Subcutaneous abdominal adipose tissue (tissue), 5 donors: ENCODE measurements around the gene THOC7.

Experiments
- H3K27ac ChIP-seq: one replicate; pipeline ENCODE4 v1.7.0; 2013; ENCODE audit warnings: low read depth, mild to moderate bottlenecking, inconsistent platforms, low read length, moderate library complexity
- H3K27me3 ChIP-seq, 5 donors: one replicate each; pipeline ENCODE4 v1.7.0; 2013; ENCODE audit warnings: low read length in 5 of 5, inconsistent platforms in 1 of 5; ENCODE audit not compliant: control insufficient read depth in 5 of 5, insufficient read depth in 4 of 5
- H3K36me3 ChIP-seq, 5 donors: one replicate each; pipeline ENCODE4 v1.7.0; 2013; ENCODE audit warnings: low read length in 5 of 5; ENCODE audit not compliant: control insufficient read depth in 5 of 5, insufficient read depth in 5 of 5
- H3K4me1 ChIP-seq, 5 donors: one replicate each; pipeline ENCODE4 v1.7.0; 2013; ENCODE audit warnings: low read length in 5 of 5, mild to moderate bottlenecking in 3 of 5, moderate library complexity in 1 of 5; ENCODE audit not compliant: control insufficient read depth in 5 of 5, insufficient read depth in 5 of 5
- H3K4me3 ChIP-seq, 5 donors: one replicate each; pipeline ENCODE4 v1.7.0; 2013; ENCODE audit warnings: low read length in 5 of 5, low read depth in 1 of 5
- H3K9ac ChIP-seq, 5 donors: one replicate each; pipeline ENCODE4 v1.7.0; 2013; ENCODE audit warnings: low read length in 5 of 5, mild to moderate bottlenecking in 4 of 5, moderate library complexity in 3 of 5
- H3K9me3 ChIP-seq, 5 donors: one replicate each; pipeline ENCODE4 v1.7.0; 2013; ENCODE audit warnings: low read length in 5 of 5; ENCODE audit not compliant: control insufficient read depth in 5 of 5
- donor health status: healthy.
- donor health status: healthy.
- donor health status: healthy.
- donor health status: healthy.
- donor health status: healthy.

THOC7 gene

DNA sequence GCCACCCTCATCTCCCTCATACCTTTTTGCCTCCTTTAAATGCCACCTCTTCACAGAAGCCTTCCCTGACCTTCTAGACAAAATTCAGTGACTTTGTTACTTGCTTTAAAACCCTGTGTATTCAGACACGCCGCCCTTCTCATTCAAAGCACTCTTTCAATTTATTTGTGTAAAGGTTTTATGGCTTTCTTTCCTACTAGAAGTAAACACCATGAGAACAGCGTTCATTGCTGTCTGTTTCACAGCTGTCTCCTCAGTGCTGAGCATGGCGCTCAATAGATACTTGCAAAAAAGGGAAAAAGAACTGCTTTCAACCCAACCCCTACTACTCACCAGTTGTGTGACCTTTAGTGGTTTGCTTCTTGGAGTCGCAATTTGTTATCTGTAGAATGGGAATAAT is 17.0 kb upstream of the THOC7 start:
- H3K27ac ChIP-seq, result no peak overlapping the region
- H3K9me3 ChIP-seq, result no peaks in the 10 kb centered on the region
- peaks cover 0 to 5% (median 0%) of the 10 kb centered on the region in 5 donors for H3K4me1 ChIP-seq
- no peak overlapping the region for H3K9ac ChIP-seq
- no peaks in the 10 kb centered on the region for H3K27me3 ChIP-seq
- H3K36me3 ChIP-seq, result no peaks in the 10 kb centered on the region
- H3K4me3 ChIP-seq, result no peak overlapping the region

DNA sequence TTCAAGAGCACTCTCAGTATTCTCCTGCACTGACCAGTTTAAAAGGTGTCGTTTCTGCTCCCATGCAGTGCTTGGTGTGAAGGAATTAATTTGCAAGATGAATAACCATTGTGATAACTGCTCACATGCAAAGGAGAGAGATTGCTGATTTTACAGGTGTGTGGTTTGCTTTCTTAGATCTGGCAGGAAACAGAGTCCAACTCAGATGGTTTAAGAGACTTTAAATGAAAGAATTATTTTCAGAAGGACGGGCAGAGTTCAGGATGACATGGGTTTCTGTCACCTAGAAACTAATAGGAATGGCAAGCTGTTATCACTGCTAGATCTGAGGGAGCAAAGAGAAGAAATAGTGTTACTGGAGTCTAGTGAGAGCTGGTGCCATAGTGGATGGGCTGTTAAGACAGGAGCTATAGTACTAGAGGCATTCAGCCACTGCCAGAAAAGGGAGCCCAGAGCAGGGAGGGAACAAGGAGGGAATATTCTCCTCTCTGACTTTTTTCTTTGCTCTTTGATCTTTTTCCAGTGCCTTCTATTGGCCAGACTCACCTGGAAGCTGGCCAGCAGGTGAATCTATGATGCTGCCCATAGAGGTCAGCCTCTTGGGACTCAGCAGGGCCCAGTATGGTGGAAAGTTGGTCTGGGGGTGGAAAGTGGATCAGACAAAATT is 14.9 kb upstream of the THOC7 start:
- Histone ChIP-seq H3K9me3 (no peaks in the 10 kb centered on the region), H3K9ac (no peak overlapping the region), H3K27ac (no peak overlapping the region), H3K4me3 (no peak overlapping the region), H3K4me1 (peaks cover 0 to 5% (median 0%) of the 10 kb centered on the region in 5 donors), H3K36me3 (no peaks in the 10 kb centered on the region), H3K27me3 (no peaks in the 10 kb centered on the region)

- H3K27ac ChIP-seq, result no peak overlapping the region
- no peaks in the 10 kb centered on the region for H3K36me3 ChIP-seq
- no peak overlapping the region for H3K4me3 ChIP-seq
- no peaks in the 10 kb centered on the region for H3K27me3 ChIP-seq
- H3K9ac ChIP-seq, result no peak overlapping the region
- no peaks in the 10 kb centered on the region for H3K9me3 ChIP-seq
- H3K4me1 ChIP-seq, result peaks cover 0 to 5% (median 0%) of the 10 kb centered on the region in 5 donors
Measured at GRCh38 chr3:63877737-63878393, 14.3 kb upstream of the THOC7 start.

DNA sequence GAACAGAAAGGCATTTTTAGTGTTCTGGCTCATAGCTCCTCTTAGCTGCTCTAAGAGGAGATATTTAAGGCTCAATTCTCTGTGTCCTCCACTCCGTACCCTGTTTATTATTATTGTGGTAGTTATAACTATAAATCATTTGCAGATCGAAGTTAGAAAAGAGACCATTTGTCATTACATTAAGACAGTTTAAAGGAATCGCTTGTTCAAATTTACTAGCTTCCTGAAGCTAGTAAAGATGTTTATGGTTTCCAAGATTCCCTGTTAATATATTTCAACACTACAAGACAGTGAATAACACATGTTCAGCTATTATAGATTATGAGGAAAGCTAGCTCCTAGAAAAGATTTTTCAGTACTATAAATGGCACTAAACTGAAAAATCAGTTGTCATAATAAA is 12.7 kb upstream of the THOC7 start:
- Histone ChIP-seq H3K4me3 (no peak overlapping the region), H3K36me3 (no peaks in the 10 kb centered on the region), H3K4me1 (peaks cover 3 to 13% (median 5%) of the 10 kb centered on the region in 5 donors), H3K27ac (no peak overlapping the region), H3K9me3 (no peaks in the 10 kb centered on the region), H3K27me3 (no peaks in the 10 kb centered on the region), H3K9ac (no peak overlapping the region)

GRCh38 chr3:63875510-63875909 is 11.9 kb upstream of the THOC7 start:
- Histone ChIP-seq H3K4me1 (peaks cover 3 to 15% (median 5%) of the 10 kb centered on the region in 5 donors), H3K4me3 (no peak overlapping the region), H3K27me3 (no peaks in the 10 kb centered on the region), H3K36me3 (peaks cover 0 to 1% (median 0%) of the 10 kb centered on the region in 5 donors), H3K9me3 (no peaks in the 10 kb centered on the region), H3K27ac (no peak overlapping the region), H3K9ac (no peak overlapping the region)

DNA sequence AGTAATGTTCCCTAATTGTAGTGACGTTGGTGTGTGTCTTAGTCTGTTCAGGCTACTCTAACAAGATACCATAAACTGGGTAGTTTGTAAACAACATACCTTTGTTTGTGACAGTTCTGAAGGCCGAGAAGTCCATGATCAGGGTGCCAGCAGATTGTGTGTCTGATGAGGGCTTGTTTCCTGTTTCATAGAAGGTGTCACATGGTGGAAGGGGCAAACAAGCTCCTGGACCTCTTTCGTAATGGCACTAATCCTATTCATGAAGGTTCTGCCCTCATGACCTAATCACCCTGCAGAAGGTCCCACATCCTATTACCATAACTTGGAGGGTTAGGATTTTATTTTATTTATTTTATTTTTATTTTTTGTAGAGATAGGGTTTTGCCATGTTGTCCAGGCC is 11.2 kb upstream of the THOC7 start:
- Histone ChIP-seq H3K36me3 (peaks cover 0 to 2% (median 0%) of the 10 kb centered on the region in 5 donors), H3K27me3 (no peaks in the 10 kb centered on the region), H3K4me3 (no peak overlapping the region), H3K9me3 (no peaks in the 10 kb centered on the region), H3K4me1 (peaks cover 3 to 15% (median 5%) of the 10 kb centered on the region in 5 donors), H3K9ac (no peak overlapping the region), H3K27ac (no peak overlapping the region)

GRCh38 chr3:63872135-63872924 is 8.7 kb upstream of the THOC7 start:
- H3K4me3 ChIP-seq, result no peak overlapping the region
- H3K36me3 ChIP-seq, result peaks cover 0 to 2% (median 0%) of the 10 kb centered on the region in 5 donors
- H3K27ac ChIP-seq, result no peak overlapping the region
- H3K9ac ChIP-seq, result no peak overlapping the region
- no peaks in the 10 kb centered on the region for H3K27me3 ChIP-seq
- H3K9me3 ChIP-seq, result no peaks in the 10 kb centered on the region
- H3K4me1 ChIP-seq, result peaks cover 3 to 15% (median 5%) of the 10 kb centered on the region in 5 donors

DNA sequence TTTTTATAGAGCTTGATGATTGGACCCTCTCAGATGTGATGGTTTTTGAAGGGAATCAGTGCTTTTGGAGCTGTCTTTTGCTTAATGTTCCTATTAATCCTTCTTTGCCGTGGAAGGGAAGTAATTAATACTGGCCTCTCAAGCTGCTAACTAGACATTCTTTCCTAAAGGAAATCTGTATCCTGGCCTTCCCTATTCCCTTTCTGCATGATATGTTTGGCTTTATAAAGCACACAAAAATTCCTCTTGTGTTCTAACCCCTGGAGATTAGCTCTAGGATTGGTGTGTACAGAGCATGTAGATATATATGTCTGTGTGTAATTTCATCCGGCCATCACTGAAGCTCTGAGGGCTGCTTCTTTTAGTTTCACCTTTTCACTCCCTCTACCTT is 7.0 kb upstream of the THOC7 start:
- Histone ChIP-seq H3K36me3 (peaks cover 0 to 2% (median 0%) of the 10 kb centered on the region in 5 donors), H3K9ac (no peak overlapping the region)

DNA sequence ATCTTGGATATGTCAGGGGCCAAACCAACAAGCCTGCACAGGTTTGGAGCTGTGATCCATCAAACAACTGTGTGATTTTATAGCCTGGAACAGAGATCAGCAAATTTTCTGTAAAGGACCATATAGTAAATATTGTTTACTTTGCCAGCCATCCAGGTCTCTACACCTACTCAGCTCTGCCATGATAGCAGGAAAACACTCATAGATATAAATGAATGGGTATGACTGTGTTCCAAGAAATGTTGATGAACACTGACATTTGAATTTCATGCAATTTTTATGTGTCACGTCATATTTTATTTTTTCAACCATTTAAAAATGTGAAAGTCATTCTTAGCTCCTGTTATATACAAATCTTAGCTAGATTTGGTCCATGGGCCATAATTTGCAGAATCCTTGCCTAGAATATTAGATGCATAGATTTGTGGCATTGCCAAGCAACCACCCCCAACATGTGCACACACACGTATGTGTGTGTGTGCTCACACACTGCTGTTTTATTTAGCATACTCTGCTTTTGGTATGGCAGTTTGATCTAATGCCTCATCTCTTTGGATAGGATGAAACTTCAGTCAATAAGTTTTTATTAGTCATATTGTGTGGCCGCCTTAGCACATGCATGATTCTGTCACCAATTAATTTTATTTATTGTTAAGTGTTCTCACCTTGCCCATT is 6.5 kb upstream of the THOC7 start:
- H3K9ac ChIP-seq, result no peak overlapping the region
- H3K9me3 ChIP-seq, result no peaks in the 10 kb centered on the region
- H3K4me1 ChIP-seq, result peaks cover 3 to 12% (median 8%) of the 10 kb centered on the region in 5 donors
- H3K4me3 ChIP-seq, result no peak overlapping the region
- H3K27ac ChIP-seq, result no peak overlapping the region
- no peaks in the 10 kb centered on the region for H3K27me3 ChIP-seq
- peaks cover 0 to 2% (median 0%) of the 10 kb centered on the region in 5 donors for H3K36me3 ChIP-seq

More for the DNA sequence above, 7.0 kb upstream of the THOC7 start:
- H3K27me3 ChIP-seq, result no peaks in the 10 kb centered on the region
- peaks cover 3 to 10% (median 5%) of the 10 kb centered on the region in 5 donors for H3K4me1 ChIP-seq
- H3K4me3 ChIP-seq, result no peak overlapping the region
- no peaks in the 10 kb centered on the region for H3K9me3 ChIP-seq
- no peak overlapping the region for H3K27ac ChIP-seq
